NCI-H460 (cell line): ENCODE results near the gene SLC7A6OS. TPM values are rescaled to one million over a fixed set of nuclear protein-coding genes. Genes with fewer than 3 reads are reported as not detected.
"Not testable (repeated sequence)": the region's sequence is repeated elsewhere in the genome, so short reads cannot be mapped to it uniquely, and the experiment has no call there.

Experiments
- DNase-seq: peaks from one replicate; pipeline ENCODE4 v3.0.0-alpha.2; 2016; ENCODE audit warnings: low read depth; ENCODE audit errors: extremely low read depth
- total RNA-seq: library from RNA; depleted of rRNA; stranded (reverse); fragments of >200 nt; shearing (Covaris generic); gene quantifications from 2 replicates; pipeline ENCODE4 v1.2.3, GENCODE V29; 2014

Gene SLC7A6OS
- total RNA-seq, 1 experiment from 2014 or later: 21.0 TPM

- no peak for DNase-seq
Measured at GRCh38 chr16:68299571-68300453, 10.9 kb downstream of the SLC7A6OS start.

DNA sequence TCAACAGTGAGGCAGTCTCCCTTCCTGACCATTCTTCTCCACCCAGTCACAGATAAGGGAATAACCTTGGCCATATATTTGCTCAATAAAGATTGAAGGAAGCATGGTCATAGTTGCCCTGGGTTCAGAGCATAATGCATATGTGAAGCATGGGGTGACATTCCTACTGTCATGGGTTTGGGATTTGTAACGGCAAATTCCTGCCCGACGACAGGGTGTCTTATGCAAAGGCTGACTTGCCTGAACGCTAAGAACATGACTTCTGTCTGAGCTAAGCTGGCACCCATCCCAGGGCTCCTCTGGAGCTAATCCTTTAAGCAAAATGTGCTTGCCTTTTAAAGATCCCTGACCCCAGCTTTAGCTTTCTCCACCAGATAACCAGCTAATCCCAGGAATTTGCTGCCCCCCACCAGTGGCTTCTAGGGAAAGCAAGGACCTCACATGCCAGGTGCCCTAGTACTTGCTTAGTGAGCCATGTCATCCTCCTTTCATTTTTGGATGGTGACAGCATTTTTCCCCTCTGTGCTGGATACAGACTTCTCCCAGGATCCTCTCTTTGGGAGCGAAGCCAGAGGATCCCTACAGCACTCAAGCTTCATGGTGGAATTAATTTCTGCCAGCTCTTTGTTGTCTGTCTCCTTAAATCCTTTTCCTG lies 11.7 kb downstream of the SLC7A6OS start:
- no peak for DNase-seq

DNA sequence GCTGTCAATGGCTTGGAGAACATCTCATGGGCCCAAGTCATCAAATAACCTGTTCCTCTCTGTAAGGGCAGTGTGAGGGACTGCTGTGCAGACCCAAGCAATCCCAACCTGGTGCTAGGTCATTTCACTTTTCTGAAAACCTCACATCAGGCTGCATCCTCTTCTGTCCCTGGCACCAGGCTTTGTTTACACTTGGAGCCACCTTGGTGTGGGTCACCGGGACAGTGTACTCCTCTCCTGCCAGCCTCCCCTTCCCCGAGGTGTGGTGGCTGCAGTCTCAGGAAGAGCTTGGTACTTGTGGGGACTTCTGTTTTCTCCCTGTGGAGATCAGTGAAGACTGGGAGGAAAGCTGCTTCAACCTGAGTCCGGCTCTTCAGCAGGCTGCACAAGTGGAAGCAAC lies 12.4 kb downstream of the SLC7A6OS start:
- DNase-seq: no peak

DNA sequence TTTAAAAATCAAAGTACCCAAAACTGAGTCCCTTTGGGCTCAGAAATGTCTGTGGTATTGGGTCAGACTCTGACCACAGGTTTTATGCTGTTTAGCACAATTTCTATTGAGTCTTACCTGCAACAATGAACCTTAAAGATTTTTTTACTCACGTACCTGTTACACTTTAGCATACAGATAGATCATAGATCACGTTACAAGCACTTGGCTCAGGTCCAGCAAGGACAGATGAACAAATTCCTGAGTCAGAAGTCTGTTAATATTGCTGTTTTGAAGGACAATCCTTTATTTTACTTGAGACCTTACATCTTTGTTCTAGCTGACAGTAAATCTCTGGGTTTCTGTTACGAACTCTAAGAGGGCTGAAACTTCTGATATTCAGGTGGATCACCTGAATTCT lies 12.8 kb downstream of the SLC7A6OS start:
- no peak for DNase-seq

DNA sequence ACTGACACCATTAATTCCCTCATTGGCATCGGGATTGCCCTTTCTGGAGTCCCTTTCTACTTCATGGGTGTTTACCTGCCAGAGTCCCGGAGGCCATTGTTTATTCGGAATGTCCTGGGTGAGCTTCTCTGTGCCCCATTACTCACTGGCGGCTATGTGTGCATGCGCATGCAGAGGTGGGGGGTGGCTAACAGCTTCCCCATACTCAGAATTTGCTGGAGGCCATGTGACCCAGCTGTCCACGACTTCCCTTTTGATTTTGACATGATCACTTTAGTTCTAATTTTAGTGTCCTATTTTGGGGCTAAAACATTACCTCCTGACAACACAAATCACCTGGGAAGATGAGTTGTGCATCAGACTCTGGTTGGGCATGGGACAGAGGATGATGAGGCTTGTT lies 14.1 kb downstream of the SLC7A6OS start:
- DNase-seq: no peak

DNA sequence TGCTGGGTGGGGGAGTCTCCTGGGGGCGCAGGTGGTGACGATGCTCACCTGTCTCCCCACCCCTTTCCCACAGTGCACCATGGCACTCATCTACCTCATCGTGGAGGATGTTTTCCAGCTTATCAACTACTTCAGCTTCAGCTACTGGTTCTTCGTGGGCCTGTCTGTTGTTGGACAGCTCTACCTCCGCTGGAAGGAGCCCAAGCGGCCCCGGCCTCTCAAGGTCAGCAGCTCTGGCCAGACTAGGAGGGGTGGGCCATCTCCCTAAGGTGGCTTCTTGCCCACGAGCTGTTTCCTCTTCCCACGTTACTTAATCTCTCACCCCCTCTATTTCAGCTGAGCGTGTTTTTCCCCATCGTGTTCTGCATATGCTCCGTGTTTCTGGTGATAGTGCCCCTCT lies 14.5 kb downstream of the SLC7A6OS start:
- DNase-seq: no peak

- no peak for DNase-seq
Measured at GRCh38 chr16:68292425-68292824, 18.3 kb downstream of the SLC7A6OS start.

- no peak for DNase-seq
Measured at GRCh38 chr16:68291227-68291626, 19.5 kb downstream of the SLC7A6OS start.

DNA sequence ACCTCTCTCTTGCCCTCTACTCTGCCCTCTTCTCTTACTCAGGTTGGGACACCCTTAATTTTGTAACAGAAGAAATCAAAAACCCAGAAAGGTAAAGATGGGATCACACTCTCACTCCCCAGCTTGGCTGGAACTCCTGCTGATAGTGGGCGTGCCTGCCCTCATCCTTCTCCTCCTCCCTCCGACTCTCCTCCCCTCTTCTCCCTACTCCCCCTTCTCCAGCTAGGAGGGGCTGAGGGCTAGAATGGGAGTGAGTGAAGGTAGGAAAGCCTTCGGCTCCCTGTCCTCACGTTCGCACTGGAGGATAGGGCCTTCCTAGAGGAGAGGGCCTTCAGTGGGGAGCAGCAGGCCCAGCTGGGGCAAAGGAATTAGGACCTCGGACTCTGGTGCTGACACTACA lies 20.3 kb downstream of the SLC7A6OS start:
- DNase-seq: no peak

GRCh38 chr16:68289621-68290329 lies 21.0 kb downstream of the SLC7A6OS start:
- no peak for DNase-seq

DNA sequence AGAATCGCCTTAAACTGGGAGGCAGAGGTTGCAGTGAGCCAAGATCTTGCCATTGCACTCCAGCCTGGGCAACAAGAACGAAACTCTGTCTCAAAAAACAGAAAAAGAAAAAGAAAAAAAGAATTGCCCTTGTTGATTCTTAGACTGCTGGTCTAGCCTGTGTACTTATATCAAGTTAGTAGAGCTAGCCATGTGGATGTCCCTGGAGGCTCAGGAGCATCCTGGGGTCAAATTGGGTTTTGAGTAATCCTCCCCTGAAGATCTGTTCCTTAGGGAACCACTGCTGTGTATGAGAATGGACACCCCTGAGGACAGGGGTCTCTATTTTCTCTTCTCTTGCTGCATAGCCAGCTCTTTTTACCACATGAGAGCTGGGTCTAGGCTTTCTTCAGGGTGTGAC lies 21.5 kb downstream of the SLC7A6OS start:
- DNase-seq: no peak

GRCh38 chr16:68288796-68289195 lies 21.9 kb downstream of the SLC7A6OS start:
- DNase-seq: not testable (repeated sequence)

DNA sequence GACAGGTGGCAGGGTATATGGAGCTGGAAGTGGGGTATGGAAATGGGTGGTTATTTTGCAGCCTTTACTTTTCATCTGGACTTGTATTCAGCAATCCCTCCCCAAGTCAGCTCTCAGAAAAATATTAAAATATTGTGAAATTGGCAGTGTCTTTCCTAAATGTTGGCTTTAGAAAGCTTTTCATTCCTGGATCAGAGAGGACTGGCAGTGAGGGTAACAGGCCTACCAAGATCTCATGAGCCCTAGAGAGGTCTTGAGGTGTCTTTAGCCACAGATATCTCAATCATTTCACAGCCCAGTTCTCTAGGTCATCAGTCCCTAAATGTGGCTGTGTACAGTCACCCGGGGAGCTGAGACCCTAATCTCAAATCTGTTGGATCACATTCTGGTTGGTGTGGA lies 22.5 kb downstream of the SLC7A6OS start:
- no peak for DNase-seq

DNA sequence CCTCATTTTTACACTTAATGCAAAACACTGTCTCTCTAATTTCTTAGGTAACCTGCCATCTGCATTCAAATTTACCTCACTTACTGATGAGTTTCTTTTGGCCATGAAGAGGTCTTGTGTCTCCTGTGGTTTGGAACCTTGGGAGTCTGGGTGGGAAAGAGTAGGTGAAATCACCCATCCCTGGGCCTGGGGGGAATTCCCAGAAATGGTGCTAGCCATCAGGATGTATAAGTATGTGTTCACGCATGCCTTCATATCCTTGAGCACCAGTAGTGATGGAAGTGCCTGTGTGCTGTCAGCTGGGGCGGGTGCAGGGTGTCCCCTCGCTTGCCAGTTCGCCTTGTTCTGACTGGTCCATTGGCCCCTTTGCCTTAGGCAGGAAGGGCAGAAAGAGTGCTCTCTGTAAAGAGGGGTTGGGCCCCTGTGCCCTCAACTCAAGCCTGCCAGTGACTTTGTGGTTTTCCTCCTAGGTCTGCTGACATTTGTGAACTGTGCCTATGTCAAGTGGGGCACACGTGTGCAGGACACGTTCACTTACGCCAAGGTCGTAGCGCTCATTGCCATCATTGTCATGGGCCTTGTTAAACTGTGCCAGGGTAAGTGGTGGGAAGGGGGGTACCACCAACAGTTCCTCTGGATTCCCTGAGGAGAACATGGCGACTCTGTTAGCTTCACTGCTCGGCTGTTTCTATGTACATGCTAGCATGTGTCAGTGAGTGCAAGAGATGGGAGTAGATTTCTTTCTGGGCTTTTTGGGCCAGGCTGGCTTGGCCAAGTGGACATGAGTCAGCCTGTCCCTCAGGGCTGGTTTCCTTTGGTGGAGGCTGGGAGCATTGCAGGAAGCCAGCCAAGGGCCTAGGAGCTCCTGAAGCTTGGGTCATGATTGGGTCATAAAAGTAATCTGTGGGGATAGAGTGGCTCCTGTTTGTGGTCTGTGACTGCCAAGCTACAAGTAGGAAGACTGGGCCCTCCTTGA lies 23.2 kb downstream of the SLC7A6OS start:
- DNase-seq: no peak

DNA sequence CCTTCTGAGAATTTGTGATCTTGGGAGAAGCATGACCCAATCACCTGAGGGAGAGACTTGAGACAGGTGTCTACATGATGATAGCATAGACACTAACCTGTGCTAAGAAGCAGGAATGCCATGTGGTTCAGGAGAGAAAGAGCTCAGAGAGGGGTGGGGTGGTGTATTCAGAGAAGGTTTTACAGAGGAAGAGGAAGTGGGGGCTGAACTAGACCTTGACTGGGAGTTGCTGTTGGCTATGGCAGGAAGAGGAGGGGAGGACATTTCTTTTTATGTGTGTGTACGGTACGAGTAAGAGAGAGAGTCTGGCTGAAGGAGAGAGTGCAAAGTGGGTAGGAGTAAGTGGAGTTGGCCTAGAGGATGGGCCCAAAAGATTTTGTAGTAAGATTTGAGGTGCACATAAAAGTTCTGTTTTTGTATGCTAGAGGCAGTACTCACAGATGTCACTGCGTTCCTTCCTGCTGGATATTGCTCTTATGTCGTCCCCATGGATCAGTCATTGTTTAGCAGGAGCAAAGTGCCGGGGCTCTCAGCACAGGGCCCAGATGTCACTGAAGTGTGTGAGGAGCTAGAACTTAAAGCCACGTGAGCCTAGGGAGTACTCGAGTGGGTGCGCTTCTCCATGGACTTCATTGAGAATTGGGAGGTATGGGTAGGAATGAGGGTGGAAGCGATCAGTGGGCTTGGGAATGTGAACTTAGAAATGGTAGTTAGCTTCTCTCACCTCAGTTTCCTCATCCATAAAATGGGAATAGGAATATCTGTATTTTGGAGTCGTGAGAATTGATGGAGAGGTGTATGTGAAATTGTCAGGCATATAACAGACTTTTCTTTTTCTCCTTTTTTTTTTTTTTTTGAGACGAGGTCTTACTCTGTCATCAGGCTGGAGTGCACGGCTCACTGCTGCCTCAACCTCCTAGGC lies 24.3 kb downstream of the SLC7A6OS start:
- DNase-seq: no peak

- DNase-seq: no peak
Measured at GRCh38 chr16:68285683-68286082, 25.1 kb downstream of the SLC7A6OS start.

DNA sequence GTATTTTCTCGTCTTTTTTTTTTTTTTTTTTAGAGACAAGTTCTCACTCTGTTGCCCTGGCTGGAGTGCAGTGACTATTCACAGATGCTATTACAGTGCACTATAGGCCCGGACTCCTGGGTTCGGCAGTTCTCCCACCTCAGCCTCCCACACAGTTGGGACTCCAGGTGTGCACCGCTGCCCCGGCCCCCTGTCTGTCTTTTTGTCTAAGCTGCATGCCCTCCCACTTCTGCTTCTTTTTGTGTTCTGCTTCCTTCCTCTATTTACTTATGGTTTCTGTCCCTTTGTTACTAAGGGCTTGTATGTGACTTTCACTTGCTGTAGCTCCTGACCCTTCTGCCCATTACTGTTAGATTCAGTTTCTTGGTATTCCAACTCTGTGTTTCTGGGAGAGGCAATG lies 25.9 kb downstream of the SLC7A6OS start:
- DNase-seq: no peak

- no peak for DNase-seq
Measured at GRCh38 chr16:68283801-68284598, 26.7 kb downstream of the SLC7A6OS start.
